A549 (cell line): Measurements from ENCODE around the gene EXOC2.

Experiments
- CHD4 ChIP-seq: fragments of 200-600 bp; sonication (generic); IDR thresholded peaks from 2 replicates; pipeline ENCODE4 v1.6.1; 2016; ENCODE audit warnings: antibody characterized with exemption, mild to moderate bottlenecking, borderline replicate concordance
- TF ChIP-seq, protein P1 (sequence below): fragments of 200-600 bp; sonication (generic); IDR thresholded peaks from 2 replicates; pipeline ENCODE4 v1.6.1; 2016; ENCODE audit warnings: antibody characterized with exemption, mild to moderate bottlenecking, moderate library complexity

DNA sequence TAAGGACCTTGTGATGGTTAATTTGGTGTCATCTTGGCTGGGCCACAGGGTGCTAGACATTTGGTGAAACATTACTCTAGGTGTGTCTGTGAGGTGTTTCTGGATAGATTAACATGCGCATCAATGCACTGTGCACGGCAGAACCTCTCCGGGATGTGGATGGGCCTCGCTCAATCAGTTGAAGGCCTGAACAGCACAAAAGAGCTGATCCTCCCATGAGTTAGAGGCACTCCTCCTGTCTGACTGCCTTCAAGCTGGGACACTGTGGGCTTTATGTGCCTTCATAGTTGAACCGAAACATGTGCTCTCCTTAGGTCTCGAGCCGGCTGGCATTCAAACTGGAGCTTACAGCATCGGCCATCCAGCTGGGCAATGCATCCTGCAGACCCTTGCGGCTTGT lies 124.9 kb downstream of the EXOC2 start:
- no peak for TF ChIP-seq CHD4
- TF ChIP-seq, protein P1, sequence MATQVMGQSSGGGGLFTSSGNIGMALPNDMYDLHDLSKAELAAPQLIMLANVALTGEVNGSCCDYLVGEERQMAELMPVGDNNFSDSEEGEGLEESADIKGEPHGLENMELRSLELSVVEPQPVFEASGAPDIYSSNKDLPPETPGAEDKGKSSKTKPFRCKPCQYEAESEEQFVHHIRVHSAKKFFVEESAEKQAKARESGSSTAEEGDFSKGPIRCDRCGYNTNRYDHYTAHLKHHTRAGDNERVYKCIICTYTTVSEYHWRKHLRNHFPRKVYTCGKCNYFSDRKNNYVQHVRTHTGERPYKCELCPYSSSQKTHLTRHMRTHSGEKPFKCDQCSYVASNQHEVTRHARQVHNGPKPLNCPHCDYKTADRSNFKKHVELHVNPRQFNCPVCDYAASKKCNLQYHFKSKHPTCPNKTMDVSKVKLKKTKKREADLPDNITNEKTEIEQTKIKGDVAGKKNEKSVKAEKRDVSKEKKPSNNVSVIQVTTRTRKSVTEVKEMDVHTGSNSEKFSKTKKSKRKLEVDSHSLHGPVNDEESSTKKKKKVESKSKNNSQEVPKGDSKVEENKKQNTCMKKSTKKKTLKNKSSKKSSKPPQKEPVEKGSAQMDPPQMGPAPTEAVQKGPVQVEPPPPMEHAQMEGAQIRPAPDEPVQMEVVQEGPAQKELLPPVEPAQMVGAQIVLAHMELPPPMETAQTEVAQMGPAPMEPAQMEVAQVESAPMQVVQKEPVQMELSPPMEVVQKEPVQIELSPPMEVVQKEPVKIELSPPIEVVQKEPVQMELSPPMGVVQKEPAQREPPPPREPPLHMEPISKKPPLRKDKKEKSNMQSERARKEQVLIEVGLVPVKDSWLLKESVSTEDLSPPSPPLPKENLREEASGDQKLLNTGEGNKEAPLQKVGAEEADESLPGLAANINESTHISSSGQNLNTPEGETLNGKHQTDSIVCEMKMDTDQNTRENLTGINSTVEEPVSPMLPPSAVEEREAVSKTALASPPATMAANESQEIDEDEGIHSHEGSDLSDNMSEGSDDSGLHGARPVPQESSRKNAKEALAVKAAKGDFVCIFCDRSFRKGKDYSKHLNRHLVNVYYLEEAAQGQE: no peak
